ENCODE measurements around the gene GRIP2.

Gene GRIP2

DNA sequence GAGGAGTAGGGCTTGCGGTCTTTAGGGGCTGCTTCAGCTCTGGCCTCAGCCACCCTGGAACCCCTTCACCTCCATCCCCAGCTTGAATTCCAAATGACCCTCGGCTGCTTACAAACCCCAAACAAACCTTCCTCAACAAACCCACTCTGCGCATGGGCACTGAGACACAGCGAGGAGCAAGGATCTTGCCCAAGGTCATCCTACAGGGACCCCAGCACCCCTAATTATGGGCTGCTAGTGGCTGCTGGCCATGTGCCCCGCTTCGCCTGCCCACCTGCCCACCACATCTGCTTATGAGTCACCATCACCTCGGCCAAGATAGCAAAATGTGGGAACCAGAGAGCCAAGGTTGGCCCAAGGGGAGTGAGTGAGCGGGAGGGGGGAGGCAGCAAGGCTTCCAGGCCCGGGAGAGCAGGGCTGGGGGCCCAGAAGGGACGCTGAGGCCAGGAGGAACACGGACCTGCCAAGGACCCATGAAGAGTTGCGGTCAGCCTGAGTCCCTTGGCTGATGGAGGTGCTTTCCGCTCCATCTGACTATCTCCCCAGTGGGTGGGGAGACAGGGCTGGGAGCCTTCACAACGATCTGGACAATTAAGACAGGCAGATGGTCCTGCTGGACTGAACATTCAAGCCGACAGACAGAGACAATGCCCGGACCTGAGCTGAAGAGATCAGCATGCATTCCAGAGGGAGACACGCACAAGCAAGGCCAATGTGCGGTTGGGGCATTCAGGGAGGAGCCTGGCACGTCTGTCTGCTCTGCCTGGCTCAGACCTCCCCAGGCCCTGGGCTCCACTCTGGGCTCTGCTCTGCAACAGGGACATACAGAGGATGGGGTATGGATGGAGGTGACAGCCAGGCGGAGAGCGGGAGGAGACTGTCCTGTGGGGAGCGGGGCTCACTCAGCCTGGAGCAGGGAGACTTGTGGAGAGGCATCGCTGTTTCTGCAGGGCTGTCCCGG, 10.8 kb upstream of the GRIP2 start:
- Histone ChIP-seq H3K27me3 (replicated peaks) (peaks cover 30% of the 10 kb centered on the region), H3K36me3 (replicated peaks) (no peaks in the 10 kb centered on the region), H3K27ac (no peak overlapping the region), H3K4me3 (ENCODE audit: low read depth, low read length) (no peak overlapping the region)
- no peak for DNase-seq
- TF ChIP-seq, protein P1, sequence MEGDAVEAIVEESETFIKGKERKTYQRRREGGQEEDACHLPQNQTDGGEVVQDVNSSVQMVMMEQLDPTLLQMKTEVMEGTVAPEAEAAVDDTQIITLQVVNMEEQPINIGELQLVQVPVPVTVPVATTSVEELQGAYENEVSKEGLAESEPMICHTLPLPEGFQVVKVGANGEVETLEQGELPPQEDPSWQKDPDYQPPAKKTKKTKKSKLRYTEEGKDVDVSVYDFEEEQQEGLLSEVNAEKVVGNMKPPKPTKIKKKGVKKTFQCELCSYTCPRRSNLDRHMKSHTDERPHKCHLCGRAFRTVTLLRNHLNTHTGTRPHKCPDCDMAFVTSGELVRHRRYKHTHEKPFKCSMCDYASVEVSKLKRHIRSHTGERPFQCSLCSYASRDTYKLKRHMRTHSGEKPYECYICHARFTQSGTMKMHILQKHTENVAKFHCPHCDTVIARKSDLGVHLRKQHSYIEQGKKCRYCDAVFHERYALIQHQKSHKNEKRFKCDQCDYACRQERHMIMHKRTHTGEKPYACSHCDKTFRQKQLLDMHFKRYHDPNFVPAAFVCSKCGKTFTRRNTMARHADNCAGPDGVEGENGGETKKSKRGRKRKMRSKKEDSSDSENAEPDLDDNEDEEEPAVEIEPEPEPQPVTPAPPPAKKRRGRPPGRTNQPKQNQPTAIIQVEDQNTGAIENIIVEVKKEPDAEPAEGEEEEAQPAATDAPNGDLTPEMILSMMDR (IDR thresholded peaks at IDR 0.05; ENCODE audit: low read depth, low read length, missing control alignments) = no peak
- in situ Hi-C loops (cut with HindIII; ENCODE audit: low pct_ligation_motif_present, low sequenced_read_pairs) = no loop called here

DNA sequence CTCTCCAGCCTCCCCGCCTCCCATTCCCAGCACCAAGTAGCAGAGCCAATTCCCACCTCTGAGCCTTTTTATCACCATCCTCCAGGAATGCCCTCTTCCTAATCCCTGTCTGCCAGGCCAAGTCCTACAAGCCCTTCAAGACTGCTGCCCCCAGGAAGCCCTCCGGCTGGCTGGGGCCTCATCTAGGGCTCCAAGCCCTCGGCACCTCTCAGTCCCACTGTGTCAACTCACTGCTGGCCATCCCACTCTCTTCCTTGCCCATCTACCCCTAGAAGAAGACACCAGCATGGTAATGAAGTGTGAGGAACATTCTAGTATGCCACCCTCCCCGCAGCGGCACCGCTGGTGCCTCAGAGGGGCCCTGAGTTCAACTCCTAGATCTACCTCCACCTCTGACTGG, 10.0 kb upstream of the GRIP2 start:
- no peaks in the 10 kb centered on the region for H3K36me3 ChIP-seq (replicated peaks)
- H3K4me3 ChIP-seq (ENCODE audit: low read depth, low read length) = no peak overlapping the region
- no peak overlapping the region for H3K27ac ChIP-seq
- TF ChIP-seq, protein P1 (IDR thresholded peaks at IDR 0.05; ENCODE audit: low read depth, low read length, missing control alignments) = no peak
- peaks cover 23% of the 10 kb centered on the region for H3K27me3 ChIP-seq (replicated peaks)
- in situ Hi-C loops (cut with HindIII; ENCODE audit: low pct_ligation_motif_present, low sequenced_read_pairs) = no loop called here
- no peak for DNase-seq

DNA sequence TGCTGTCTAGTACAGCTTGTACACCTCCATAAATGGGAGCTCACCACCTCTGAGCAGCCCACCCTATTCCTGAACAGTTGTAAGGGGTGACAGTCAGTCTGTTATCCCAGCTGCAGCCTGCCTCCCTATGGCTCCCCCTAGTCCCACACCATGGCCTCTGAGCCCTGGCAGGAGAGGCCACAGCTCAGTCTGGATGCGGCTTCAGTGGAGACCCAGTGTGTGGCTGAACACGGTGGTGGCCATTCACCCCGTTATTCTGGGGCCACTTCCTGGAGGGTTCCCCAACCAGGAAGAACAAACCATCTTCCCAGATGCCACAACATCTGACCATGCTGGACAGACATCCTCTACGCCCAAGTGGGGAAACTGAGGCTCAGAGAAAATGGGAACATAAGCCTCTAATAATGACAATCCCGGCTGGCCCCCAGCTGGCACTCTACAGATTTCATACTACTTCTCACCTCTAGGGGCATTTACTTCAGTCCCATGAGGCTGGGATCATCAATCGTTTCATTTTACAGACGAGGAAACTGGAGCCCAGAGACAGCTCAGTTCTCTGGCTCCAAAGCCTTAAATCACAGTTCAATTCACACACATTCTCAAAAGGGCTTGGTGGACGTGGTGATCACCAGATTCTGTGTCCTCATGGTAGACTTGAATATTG, 9.2 kb upstream of the GRIP2 start:
- Histone ChIP-seq H3K27me3 (replicated peaks) (peaks cover 20% of the 10 kb centered on the region), H3K4me3 (ENCODE audit: low read depth, low read length) (no peak overlapping the region), H3K27ac (no peak overlapping the region), H3K36me3 (replicated peaks) (no peaks in the 10 kb centered on the region)
- TF ChIP-seq, protein P1 (IDR thresholded peaks at IDR 0.05; ENCODE audit: low read depth, low read length, missing control alignments) = peak; percentile 53
- DNase-seq = peak; percentile 13
- in situ Hi-C loops (cut with HindIII; ENCODE audit: low pct_ligation_motif_present, low sequenced_read_pairs) = no loop called here

DNA sequence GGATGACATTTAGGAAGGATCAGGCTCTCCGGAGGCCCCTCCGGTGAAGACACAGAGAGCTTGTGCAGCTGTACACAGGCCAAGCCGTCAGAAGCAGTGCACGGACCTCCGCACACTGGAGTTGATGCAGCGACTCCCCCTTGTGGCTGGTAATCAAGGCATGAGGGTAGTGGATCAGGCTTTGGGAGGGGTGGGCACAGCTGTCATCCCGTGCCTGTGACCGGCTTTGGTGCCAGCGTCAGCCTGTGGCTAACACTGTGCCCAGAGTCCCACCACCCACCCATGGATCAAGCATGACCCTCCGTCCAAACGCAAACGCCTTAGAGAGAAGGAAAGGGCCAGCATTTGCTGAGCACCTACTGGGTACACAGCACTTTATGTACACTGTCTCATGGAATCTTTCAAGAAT, 8.2 kb upstream of the GRIP2 start:
- Histone ChIP-seq H3K4me3 (ENCODE audit: low read depth, low read length) (no peak overlapping the region), H3K27ac (no peak overlapping the region), H3K27me3 (replicated peaks) (peaks cover 14% of the 10 kb centered on the region), H3K36me3 (replicated peaks) (no peaks in the 10 kb centered on the region)
- TF ChIP-seq, protein P1 (IDR thresholded peaks at IDR 0.05; ENCODE audit: low read depth, low read length, missing control alignments) = peak; percentile 88
- DNase-seq = peak; percentile 65
- in situ Hi-C loops (cut with HindIII; ENCODE audit: low pct_ligation_motif_present, low sequenced_read_pairs) = no loop called here

DNA sequence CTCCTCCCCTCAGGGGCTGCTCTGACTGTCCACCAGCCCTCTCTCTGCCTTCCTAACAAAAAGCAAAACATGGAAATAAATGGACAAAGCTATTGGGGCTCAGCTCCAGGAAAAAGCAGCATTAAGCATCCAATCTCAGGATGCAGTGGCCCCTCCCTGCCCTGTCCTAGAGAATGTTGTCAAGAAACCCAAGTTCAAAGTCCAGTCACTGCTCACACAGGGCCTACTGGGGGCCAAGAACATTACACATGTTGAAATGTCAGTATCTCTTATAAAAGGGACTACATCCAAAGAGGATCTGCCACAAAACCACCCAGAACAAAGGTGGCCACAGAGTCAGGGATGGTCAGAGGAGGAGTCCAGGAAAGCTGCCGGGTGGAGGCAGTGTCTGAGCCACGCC, 7.6 kb upstream of the GRIP2 start:
- DNase-seq = no peak
- Histone ChIP-seq H3K36me3 (replicated peaks) (no peaks in the 10 kb centered on the region), H3K27me3 (replicated peaks) (peaks cover 14% of the 10 kb centered on the region), H3K27ac (no peak overlapping the region), H3K4me3 (ENCODE audit: low read depth, low read length) (no peak overlapping the region)
- TF ChIP-seq, protein P1 (IDR thresholded peaks at IDR 0.05; ENCODE audit: low read depth, low read length, missing control alignments) = no peak
- in situ Hi-C loops (cut with HindIII; ENCODE audit: low pct_ligation_motif_present, low sequenced_read_pairs) = no loop called here
